Activated T-cell treated with anti-CD3 and anti-CD28 coated beads, Interleukin-2, amount 50 U/mL, for 24 hours (primary cell): ENCODE results near the gene FKBP14.

Experiments
- DNase-seq: peaks from one replicate; pipeline ENCODE4 v3.0.0-alpha.2; 2020
- H3K27ac Mint-ChIP-seq: 2 replicates; pipeline ENCODE4 v1.8.0; 2020; ENCODE audit warnings: mild to moderate bottlenecking, mixed read lengths
- H3K27me3 Mint-ChIP-seq: 2 replicates; pipeline ENCODE4 v1.8.0; 2020; ENCODE audit warnings: mixed read lengths
- H3K36me3 Mint-ChIP-seq: 2 replicates; pipeline ENCODE4 v1.8.0; 2020; ENCODE audit warnings: low read depth, mixed read lengths
- H3K4me1 Mint-ChIP-seq: 2 replicates; pipeline ENCODE4 v1.8.0; 2020; ENCODE audit warnings: low read depth, mixed read lengths
- H3K4me3 Mint-ChIP-seq: 2 replicates; pipeline ENCODE4 v1.8.0; 2020; ENCODE audit warnings: mild to moderate bottlenecking, moderate library complexity, mixed read lengths
- H3K9me3 Mint-ChIP-seq: 2 replicates; pipeline ENCODE4 v1.8.0; 2020; ENCODE audit warnings: mixed read lengths

FKBP14 gene

GRCh38 chr7:30047124-30047523 lies 20.6 kb upstream of the FKBP14 start:
- DNase-seq = no peak
- Mint-ChIP-seq H3K4me1 (no peaks in the 10 kb centered on the region), H3K27me3 (no peaks in the 10 kb centered on the region), H3K27ac (no peak overlapping the region), H3K9me3 (no peaks in the 10 kb centered on the region), H3K4me3 (no peak overlapping the region), H3K36me3 (peaks cover 49% of the 10 kb centered on the region)

GRCh38 chr7:30046127-30046770 lies 19.7 kb upstream of the FKBP14 start:
- Mint-ChIP-seq H3K36me3 (peaks cover 46% of the 10 kb centered on the region), H3K4me3 (no peak overlapping the region), H3K27me3 (no peaks in the 10 kb centered on the region), H3K9me3 (no peaks in the 10 kb centered on the region), H3K27ac (no peak overlapping the region), H3K4me1 (no peaks in the 10 kb centered on the region)
- DNase-seq = no peak

- Mint-ChIP-seq H3K4me3 (no peak overlapping the region), H3K27ac (no peak overlapping the region), H3K4me1 (peaks cover 10% of the 10 kb centered on the region), H3K36me3 (peaks cover 18% of the 10 kb centered on the region), H3K9me3 (no peaks in the 10 kb centered on the region), H3K27me3 (no peaks in the 10 kb centered on the region)
- no peak for DNase-seq
Observed at GRCh38 chr7:30041526-30042269, 15.2 kb upstream of the FKBP14 start.

GRCh38 chr7:30040938-30041337 lies 14.4 kb upstream of the FKBP14 start:
- Mint-ChIP-seq H3K9me3 (no peaks in the 10 kb centered on the region), H3K4me1 (peaks cover 10% of the 10 kb centered on the region), H3K27ac (no peak overlapping the region), H3K27me3 (no peaks in the 10 kb centered on the region), H3K36me3 (peaks cover 10% of the 10 kb centered on the region), H3K4me3 (no peak overlapping the region)
- DNase-seq = no peak

GRCh38 chr7:30038196-30038980 lies 11.9 kb upstream of the FKBP14 start:
- H3K4me3 Mint-ChIP-seq = no peak overlapping the region
- peaks cover 10% of the 10 kb centered on the region for H3K4me1 Mint-ChIP-seq
- no peaks in the 10 kb centered on the region for H3K27me3 Mint-ChIP-seq
- no peak for DNase-seq
- H3K27ac Mint-ChIP-seq = no peak overlapping the region
- H3K36me3 Mint-ChIP-seq = no peaks in the 10 kb centered on the region
- no peaks in the 10 kb centered on the region for H3K9me3 Mint-ChIP-seq

GRCh38 chr7:30036220-30036619 lies 9.7 kb upstream of the FKBP14 start:
- Mint-ChIP-seq H3K4me1 (peaks cover 16% of the 10 kb centered on the region), H3K27ac (no peak overlapping the region), H3K27me3 (no peaks in the 10 kb centered on the region), H3K4me3 (no peak overlapping the region), H3K36me3 (no peaks in the 10 kb centered on the region), H3K9me3 (no peaks in the 10 kb centered on the region)
- DNase-seq = no peak

GRCh38 chr7:30034501-30034900 lies 8.0 kb upstream of the FKBP14 start:
- no peak overlapping the region for H3K27ac Mint-ChIP-seq
- H3K36me3 Mint-ChIP-seq = no peaks in the 10 kb centered on the region
- H3K4me3 Mint-ChIP-seq = no peak overlapping the region
- H3K4me1 Mint-ChIP-seq = peaks cover 8% of the 10 kb centered on the region
- H3K27me3 Mint-ChIP-seq = no peaks in the 10 kb centered on the region
- DNase-seq = no peak
- H3K9me3 Mint-ChIP-seq = no peaks in the 10 kb centered on the region

- no peak overlapping the region for H3K4me3 Mint-ChIP-seq
- H3K27me3 Mint-ChIP-seq = no peaks in the 10 kb centered on the region
- H3K4me1 Mint-ChIP-seq = peaks cover 11% of the 10 kb centered on the region
- H3K36me3 Mint-ChIP-seq = peaks cover 8% of the 10 kb centered on the region
- H3K9me3 Mint-ChIP-seq = no peaks in the 10 kb centered on the region
- H3K27ac Mint-ChIP-seq = no peak overlapping the region
- DNase-seq = no peak
Observed at GRCh38 chr7:30032310-30033125, 6.0 kb upstream of the FKBP14 start.

GRCh38 chr7:30029696-30030095 lies 3.2 kb upstream of the FKBP14 start:
- no peaks in the 10 kb centered on the region for H3K27me3 Mint-ChIP-seq
- no peak for DNase-seq
- peaks cover 28% of the 10 kb centered on the region for H3K4me1 Mint-ChIP-seq
- peaks cover 20% of the 10 kb centered on the region for H3K36me3 Mint-ChIP-seq
- H3K27ac Mint-ChIP-seq = no peak overlapping the region
- H3K9me3 Mint-ChIP-seq = no peaks in the 10 kb centered on the region
- no peak overlapping the region for H3K4me3 Mint-ChIP-seq

GRCh38 chr7:30028749-30029635 lies 2.5 kb upstream of the FKBP14 start:
- Mint-ChIP-seq H3K27ac (peak overlapping the region; percentile 84), H3K4me3 (no peak overlapping the region), H3K27me3 (no peaks in the 10 kb centered on the region), H3K36me3 (peaks cover 20% of the 10 kb centered on the region), H3K4me1 (peaks cover 33% of the 10 kb centered on the region), H3K9me3 (no peaks in the 10 kb centered on the region)
- no peak for DNase-seq

- Mint-ChIP-seq H3K27ac (peak within 1 kb of the TSS; percentile 94), H3K9me3 (no peaks in the 10 kb centered on the region), H3K4me1 (peaks cover 40% of the 10 kb centered on the region), H3K4me3 (no peak within 1 kb of the TSS), H3K27me3 (no peaks in the 10 kb centered on the region), H3K36me3 (peaks cover 20% of the 10 kb centered on the region)
- DNase-seq = peak; percentile 98
Observed at GRCh38 chr7:30028216-30028748, 1.8 kb upstream of the FKBP14 start, which contains the start of gene PLEKHA8. TSS of gene PLEKHA8 (plus strand) at chr7:30028412. CDS start at chr7:30028763, 351 bp downstream.

- Mint-ChIP-seq H3K4me3 (no peak overlapping the region), H3K27ac (peak overlapping the region; percentile 94), H3K27me3 (no peaks in the 10 kb centered on the region), H3K36me3 (peaks cover 20% of the 10 kb centered on the region), H3K4me1 (peaks cover 41% of the 10 kb centered on the region), H3K9me3 (no peaks in the 10 kb centered on the region)
- no peak for DNase-seq
Observed at GRCh38 chr7:30027740-30028215, 1.3 kb upstream of the FKBP14 start.

- Mint-ChIP-seq H3K36me3 (peaks cover 20% of the 10 kb centered on the region), H3K4me3 (no peak overlapping the region), H3K27ac (peak overlapping the region; percentile 94), H3K9me3 (no peaks in the 10 kb centered on the region), H3K4me1 (peaks cover 37% of the 10 kb centered on the region), H3K27me3 (no peaks in the 10 kb centered on the region)
- DNase-seq = no peak
Observed at GRCh38 chr7:30027065-30027456, 559 bp upstream of the FKBP14 start.
